Skin of body (tissue), 2 donors: ENCODE measurements around the gene ITGA2B. TPM values are rescaled to one million over a fixed set of nuclear protein-coding genes. Genes with fewer than 3 reads are reported as not detected.
"Not testable (repeated sequence)": the region's sequence is repeated elsewhere in the genome, so short reads cannot be mapped to it uniquely, and the experiment has no call there.

Experiments used
- DNase-seq: peaks from one replicate; lab custom pipeline; 2025; lab: John Stamatoyannopoulos, UW
- total RNA-seq: library from RNA; depleted of rRNA; stranded (reverse); fragments of >200 nt; gene quantifications from one replicate; pipeline ENCODE4 v1.2.3, GENCODE V29; 2014

ITGA2B gene
- total RNA-seq, result 2.4 TPM

DNA sequence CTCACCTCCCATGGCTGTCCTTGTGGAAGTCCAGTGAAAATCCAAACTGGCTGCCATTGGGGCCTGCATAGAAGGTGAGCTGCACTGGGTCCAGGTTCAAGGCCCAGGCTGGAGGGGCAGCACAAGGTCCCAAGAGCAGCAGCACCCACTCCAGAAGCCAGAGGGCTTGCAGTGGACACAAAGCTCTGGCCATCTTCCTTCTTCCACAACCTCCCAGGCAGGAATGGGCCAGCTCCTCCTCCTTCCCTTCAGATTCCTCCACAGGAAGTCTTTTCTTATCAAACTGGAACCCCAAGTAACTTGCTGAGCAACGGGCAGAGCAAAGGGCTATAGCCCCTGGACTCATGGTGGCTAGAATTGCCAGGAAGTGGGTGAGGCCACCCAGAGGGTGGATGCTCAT, at the start of gene ITGA2B:
Gene ITGA2B (minus strand): TSS at position 369 of the 400 bp plus-strand sequence. CDS start 176 bp downstream, at position 193.
- DNase-seq, result no peak

DNA sequence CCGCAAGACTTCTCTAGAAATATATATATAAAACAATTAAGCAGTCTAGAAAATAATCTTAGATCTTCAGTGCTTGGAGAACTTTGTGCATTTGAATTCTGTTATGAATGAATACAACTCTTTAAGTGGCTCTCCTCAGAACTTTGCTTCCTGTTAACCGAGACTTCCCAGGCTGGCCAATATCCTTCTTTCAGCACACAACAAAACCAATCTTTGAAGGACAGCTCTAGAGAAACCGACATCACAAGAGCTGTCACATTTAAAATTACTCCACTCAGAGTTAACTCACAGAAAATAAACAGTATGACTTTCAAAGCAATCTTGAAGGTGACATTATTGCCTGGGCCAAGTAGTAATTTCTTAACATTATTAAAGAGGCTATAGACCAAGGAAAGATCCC, 49.7 kb upstream of the ITGA2B start:
- no peak for DNase-seq

DNA sequence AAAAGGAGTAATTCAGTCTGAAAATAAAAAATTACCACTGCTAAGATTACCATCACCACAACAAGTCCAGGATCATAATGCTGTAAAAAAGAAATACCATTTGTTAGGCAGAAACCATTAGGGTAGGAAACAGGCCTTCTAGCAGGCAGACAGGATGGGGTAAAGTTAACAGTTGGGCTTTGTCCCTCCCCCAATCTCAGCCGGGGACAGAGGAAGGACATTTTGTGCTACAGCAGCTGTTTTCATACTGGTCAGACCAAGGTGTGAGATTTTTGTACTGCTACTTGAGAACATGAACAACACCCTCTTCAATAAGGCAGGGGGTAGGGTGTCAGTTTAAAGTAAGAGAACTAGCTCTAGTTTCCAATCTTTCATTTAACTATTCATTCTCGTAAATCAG, 49.2 kb upstream of the ITGA2B start:
- DNase-seq, result no peak

DNA sequence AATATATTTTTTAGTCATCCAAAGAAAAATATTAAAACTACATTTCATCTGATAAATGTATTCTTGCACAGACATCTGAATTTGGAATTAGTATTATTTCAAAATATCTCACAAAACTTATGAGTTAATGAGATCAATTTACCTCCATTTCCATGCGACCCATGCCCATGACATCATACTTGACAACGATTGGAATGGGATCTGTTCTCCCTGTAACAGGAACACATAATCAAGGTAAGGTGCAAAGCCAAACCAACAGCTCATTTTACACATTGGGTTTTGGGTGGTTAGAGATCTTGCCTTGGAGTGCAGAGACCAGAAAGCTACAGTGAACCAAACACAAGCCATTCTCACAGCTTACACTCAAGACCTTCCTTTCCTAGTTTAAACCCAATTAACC, 46.9 kb upstream of the ITGA2B start:
- no peak for DNase-seq

DNA sequence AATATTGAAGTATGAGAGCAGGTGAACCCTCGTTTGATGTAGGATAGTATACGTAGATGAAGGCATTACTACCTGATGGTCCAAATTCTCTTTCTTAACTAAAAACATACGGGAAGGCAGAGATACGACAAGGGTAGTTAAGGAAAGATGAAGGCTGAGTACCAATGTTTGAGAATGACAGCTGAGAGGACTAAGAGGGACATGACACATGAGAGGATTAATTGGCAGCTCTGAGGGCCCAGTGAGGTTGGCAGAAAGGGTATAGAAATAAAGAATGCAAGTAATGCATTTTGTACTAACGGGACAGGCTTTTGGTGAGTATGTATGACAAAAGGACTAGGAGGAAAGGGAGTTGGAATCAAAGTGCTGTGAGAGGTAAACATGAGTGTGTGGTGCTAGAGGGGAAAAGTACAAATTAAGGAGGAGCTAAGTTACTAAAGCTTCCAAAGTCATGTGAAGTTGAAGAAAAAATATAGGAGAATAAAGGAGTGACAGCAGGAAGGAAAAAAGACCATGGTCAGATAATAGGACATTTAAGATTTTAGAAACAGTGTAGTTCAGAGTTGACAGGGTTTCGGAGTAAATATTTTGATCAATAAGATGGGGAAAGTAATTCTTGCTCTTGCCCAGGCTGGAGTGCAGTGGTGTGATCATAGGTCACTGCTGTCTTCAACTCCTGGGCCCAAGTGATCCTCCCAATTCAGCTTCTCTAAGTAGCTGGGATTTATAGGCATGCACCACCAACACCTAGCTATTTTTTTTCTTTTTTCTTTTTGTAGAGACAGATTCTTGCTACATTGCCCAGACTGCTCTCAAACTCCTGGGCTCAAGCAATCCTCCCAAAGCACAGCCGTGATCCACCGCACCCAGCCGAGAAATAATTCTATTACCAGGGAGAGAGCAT, 43.1 kb upstream of the ITGA2B start:
- no peak for DNase-seq

DNA sequence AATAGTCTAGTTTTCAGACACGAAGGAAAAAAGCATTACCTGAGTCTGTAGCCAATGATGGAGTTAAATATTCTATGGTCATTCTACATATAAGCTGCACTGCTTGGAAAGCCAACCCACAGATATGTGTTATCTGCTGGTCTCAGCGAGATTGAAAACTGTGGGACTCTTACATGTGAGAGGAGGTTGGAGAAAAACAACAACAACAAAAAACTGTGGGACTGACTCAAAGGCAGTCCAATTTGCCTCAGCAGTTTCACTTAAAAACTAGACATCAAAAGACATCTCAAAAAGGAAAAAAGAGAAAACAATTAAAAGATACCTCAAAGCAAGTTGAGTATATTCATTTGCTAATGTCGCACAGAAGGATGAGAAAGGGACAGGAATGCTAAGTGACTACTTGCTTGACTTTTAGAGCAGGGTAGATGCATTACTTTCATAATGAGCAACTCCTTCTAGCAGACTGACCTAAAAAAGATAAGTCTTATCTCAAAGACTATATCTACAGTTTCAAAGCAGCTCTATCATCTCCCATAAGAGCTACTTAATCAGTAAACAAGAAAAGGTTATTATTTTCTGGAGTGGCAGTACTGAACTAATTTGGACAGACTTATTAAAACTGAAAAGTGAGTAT, 35.5 kb upstream of the ITGA2B start:
- no peak for DNase-seq

DNA sequence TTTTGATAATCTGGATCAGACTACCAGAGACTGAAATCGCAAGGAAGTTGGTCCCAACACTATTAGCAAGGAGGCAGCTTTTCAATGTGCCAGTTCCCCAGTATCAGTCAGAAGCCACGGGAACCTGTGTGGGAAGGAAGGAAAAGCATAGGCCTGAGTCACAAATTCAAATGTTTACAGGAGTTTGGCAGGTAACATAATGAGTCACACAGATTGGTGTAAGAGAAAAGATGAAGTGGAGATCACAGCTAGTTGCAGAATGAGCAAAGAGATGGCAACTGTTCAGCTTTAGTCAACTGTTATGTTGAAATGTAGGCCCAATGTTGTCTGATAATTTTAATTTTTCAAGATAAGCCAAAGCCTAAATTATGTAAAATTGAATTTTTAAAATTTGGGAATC, 28.1 kb upstream of the ITGA2B start:
- no peak for DNase-seq

DNA sequence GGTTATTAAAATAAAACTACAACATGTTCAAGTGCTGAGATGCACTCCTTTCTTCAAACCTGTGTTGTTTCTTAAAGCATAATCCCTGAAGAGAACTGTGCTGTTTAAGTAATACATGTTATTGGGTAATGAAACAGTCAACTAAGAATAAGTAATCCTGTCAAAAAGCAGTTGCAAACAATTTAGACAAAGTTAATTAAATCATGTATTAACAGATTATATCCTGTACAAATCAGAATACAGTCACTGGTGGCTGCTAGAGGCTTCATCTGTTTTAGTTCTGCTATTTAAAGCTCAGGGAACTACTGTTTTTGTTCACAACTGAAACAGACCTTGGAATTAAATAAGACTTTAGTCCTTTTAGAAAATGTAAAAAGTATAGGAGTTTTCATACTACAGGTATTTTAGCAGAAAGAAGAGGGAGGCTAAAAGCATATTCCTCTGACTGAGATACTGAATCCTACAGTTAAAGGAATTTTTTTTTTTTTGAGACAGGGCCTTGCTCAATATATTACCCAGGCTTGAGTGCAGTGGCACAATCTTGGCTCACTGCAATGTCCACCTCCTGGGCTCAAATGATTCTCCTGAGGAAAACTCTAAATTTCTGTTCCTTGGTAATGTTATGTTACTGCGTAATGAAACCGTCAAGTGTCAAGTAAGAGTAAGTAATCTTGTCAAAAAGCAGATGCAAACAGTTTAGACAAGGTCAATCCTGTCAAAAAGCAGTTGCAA, 27.3 kb upstream of the ITGA2B start:
- DNase-seq, result no peak

DNA sequence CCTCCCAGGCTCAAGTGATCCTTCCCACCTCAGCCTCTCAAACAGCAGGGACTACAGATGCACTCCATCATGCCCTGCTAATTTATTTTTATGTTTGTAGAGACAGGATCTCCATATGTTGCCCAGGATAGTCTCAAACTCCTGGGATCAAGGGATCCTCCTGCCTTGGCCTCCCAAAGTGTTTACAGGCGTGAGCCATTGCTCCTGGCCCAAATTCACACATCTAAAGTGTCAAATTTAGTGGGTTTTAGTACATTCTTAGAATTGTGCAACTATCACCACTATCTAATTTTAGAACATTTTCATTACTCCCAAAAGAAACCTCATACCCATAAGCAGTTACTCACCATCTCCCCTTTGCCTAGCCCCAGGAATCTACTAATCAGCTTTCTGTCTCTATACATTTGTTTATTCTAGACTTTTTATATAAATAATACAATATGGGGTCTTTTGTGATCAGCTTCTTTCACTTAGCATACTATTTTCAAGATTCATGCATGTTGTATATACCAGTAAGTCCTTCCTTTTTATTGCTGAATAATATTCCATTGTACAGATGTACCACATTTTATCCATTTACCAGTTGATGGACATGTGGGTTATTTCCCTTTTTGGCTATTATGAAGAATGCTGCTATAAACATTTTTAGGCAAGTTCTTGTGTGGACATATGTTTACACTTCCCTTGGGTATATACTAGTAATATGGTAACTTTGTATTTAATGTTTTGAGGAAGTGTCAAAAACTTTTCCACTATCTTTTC, 25.1 kb upstream of the ITGA2B start:
- DNase-seq, result no peak

DNA sequence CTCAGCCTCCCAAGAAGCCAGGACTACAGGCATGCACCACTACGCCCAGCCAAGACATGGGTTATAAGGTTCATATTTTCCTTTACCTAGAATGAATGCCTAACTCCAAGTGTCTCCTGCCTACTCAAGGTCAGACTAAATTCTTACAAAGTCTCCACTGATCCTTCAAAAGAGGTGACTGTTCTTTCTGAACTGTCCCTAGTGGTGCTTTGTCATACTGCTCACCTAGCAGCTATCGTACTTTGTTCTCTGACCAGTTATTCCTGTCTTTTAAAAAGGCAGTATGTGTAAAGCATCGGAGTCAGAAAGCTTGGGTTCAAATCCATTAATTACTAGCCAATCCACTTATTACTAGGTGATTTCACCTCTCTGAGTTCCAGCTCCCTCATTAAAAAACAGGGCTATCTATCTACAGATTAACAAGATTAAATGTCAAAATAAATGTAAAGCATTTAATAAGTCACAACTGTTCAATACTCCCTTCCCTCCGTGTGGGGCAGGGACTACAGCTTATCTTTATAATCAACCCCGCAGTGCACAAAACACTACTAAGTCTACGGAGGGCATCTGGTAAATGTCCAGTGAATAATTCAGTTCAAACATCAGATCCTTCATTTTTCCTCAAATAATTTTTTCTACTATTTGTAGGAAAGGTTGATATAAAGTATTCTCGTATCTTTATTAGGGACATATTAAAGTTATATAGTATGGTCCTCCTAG, 20.0 kb upstream of the ITGA2B start:
- no peak for DNase-seq

DNA sequence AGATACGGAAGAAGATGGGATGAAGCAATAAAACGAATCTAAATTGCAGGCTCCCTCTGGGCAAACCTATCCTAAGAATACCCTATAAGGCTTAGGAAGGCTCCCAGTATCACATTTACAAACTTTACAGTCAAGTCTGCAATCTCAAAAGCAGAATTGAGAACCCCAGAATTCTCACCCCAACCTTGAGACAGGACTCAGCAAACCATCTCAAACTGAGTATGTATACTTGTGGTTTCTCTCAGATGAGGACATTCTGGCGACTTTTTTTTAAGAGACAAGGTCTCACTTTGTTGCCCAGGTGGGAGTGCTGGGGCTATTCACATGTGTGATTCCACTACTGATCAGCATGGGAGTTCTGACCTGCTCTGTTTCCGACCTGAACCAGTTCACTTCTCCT, 19.3 kb upstream of the ITGA2B start:
- DNase-seq, result no peak

DNA sequence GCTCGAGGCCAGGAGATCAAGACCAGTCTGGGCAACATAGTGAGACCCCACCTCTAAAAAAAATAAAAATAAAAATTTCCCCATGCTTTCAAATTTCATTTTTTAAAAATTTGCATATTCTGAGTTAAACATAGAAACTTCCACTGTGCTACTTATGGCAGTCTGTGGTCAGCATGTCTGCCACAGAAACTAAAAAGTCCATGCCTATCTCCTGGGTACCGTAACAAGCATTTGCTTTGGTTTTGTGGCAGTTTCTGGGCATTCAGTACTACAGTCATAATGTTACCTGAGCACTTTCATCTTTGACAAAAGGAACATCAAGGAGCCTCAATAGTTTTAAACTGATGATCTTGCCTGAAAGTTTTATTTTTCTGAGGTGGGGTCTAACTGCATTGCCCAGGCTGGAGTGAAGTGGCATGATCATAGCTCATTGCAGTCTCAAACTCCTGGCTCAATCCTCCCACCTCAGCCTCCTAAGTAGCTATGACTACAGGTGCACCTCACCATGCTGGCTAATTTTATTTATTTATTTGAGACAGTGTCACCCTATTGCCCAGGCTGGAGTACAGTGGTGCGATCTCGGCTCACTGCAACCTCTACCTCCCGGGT, 13.2 kb upstream of the ITGA2B start:
- DNase-seq, result no peak

DNA sequence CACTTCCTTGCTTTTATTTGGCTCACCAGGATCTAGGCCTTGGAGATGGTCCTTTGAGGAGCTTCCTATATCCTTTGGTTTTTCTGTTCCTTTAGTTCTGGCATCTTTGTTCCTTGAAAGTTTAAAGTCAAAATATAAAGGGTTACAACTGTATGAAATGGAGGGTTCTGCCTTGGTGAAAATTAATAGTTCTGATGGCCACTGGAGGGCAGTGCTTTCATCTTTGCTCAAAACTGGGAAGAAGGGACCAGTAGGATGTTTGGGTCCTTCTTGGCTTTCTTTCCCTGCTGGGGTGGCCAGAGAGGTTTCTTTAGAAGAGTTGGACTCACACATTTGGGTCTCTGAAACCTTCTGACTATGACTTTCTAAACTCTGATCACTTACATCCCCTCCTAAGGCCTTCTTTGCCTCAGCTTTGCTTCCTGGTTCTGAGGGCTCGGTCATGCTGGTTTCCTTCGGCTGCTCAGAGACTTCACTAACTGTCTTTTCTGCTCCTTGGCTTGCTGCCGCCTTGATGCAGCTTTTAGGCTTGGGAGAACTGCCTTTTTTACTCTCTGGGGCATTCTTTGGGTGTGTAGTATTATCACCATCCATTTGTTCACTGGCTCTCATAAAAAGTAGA, 10.9 kb upstream of the ITGA2B start:
- DNase-seq, result no peak

DNA sequence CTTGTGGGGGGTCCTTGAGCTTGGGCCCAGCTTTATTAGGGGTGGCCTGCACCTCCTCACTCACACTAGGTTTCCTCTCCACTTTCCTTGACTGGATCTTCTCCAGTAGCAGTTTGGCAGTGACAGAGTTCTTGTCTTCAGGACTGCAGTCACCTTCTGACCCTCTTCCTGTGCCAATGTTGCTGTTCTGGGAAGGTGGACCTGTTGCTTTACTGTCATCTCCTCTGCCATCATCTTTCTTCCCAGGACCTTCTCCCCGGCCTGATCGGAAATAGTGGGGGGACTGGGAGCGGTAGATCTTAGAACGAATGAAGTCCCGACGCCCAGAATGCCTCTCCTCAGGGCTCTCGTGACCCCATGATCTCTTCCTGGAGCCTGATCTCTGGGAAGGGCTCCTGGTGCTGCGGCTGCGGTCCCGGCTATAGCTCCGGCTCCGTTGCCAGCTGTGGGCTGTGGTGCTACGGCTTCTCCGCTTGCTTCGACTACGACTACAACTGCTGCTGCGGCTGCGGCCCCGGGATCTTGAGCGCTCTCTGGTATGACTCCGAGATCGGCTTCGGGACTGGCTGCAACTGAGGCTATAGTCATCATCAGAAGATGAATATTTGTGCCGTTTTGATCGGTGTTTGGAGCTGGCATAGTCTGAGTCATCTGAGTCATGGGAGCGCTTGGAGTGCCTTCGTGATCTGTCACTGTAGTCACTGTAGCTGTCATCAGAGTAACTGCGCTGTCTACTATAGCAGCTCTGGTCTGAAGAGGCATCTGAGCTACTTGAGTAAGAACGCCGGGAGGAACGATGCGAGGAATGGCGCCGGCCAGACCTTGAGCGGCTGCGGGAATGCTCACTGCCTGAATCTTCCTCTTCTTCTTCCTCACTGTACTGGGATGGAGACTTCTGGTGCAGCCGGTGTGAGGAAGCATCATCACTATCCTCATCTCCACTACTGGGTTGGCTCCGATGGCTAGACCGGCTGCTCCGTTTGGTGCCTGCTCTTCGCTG, 9.5 kb upstream of the ITGA2B start:
- DNase-seq, result no peak

DNA sequence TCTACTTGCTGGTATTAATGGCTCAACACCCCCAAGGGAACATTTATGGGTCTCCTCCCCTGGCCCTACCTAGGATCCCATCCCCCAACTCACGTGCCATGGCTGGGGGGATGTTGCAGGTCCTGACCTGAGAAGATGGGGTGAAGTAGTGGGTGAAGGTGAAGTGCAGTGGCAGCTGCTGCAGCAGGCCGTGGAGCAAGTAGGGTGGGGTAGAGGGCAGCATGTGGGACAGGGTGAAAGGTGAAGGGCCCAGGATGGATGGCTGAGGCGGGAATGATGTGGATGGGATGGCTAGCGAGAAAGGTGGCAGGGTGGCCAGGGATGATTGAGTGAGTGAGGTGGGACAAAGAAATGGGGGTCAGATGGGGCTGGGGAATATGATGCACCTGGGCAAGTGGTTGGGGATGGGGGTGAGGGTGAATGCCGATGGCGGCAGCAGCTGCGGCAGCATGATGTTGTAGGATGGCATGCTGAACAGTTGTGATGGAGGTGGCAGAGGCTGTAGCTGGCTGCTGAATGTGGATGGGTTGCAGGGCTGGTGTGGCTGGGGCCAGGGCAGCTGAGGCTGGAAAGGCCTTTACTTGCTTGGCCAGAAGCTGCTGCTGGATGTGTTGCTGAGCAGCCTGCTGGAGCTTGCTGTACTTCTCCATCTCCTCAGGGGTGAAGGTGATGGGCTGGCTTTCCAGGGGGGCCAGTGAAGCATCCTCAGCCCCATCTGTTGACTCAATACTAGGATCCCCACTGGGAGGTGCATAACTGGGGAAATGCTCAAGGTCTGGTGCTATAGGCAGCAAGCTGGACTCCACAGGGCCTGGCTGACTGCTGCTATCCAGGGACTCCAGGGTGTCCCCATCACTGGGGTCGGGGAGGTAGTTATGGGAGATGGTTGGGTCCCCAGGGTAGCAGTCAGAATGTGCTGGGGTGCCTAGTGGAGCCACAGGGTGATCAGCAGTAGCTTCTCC, 8.3 kb upstream of the ITGA2B start:
- no peak for DNase-seq

DNA sequence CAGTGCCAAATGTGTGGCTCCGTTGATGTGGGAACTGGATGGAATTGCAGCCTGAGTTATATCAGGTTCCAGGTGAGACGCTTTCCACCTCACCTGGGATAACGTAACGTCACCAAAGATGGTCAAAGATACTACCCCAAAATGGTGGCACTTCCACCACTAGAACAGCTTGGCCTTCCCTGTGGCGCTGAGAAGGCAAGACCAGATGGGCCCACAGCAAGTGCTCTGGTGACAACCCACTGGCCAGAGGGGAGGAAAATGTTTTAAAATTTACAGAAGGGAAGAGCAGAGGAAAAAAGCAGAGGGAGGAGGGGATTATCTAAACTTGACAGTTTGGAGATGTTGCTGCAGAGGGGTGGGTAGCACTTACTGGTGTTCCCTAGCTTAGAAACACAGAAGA, 7.5 kb upstream of the ITGA2B start:
- DNase-seq, result no peak

DNA sequence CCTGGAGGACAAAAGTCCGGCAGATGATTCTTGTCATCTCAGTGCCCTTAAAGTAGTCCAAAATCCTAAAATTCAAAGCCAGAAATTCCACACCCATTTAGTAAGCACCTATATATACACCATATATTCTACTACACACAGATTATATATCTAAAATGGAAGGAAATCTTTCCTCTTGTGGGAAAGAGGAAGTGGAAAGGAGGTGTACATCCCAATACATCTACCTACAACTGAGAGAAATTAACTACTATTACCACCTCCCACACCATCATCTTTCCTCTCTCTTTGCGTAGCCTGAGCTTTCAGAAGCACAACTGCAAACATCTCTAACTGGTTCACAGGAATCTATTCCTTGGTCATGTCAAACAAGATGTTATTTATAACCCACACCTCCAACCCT, 5.4 kb upstream of the ITGA2B start:
- DNase-seq, result no peak

DNA sequence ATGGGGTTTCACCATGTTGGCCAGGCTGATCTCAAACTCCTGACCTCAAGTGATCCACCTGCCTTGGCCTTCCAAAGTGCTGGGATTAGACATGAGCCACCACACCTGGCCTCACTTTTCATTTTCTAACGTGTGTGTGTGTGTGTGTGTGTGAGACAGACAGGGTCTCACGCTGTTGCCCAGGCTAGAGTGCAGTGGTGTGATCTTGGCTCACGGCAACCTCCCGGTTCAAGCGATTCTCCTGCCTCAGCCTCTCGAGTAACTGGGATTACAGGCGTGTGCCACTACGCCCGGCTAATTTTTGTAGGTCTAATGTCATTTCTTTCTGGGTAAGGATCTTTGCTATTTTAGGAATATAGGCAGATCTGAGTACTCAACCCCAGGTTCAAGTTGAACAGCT, 4.7 kb upstream of the ITGA2B start:
- not testable (repeated sequence) for DNase-seq
